NOMO-1 treated with DMSO at 0.1 percent for 48 hours (cell line): ENCODE measurements around the gene WNT3.
"Not testable (repeated sequence)": the region's sequence is repeated elsewhere in the genome, so short reads cannot be mapped to it uniquely, and the experiment has no call there.

ENCODE experiments used
- DNase-seq: peaks from one replicate; lab custom pipeline; 2025; ENCODE audit not compliant: unreplicated experiment; lab: John Stamatoyannopoulos, UW

Gene WNT3, protein sequence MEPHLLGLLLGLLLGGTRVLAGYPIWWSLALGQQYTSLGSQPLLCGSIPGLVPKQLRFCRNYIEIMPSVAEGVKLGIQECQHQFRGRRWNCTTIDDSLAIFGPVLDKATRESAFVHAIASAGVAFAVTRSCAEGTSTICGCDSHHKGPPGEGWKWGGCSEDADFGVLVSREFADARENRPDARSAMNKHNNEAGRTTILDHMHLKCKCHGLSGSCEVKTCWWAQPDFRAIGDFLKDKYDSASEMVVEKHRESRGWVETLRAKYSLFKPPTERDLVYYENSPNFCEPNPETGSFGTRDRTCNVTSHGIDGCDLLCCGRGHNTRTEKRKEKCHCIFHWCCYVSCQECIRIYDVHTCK

DNA sequence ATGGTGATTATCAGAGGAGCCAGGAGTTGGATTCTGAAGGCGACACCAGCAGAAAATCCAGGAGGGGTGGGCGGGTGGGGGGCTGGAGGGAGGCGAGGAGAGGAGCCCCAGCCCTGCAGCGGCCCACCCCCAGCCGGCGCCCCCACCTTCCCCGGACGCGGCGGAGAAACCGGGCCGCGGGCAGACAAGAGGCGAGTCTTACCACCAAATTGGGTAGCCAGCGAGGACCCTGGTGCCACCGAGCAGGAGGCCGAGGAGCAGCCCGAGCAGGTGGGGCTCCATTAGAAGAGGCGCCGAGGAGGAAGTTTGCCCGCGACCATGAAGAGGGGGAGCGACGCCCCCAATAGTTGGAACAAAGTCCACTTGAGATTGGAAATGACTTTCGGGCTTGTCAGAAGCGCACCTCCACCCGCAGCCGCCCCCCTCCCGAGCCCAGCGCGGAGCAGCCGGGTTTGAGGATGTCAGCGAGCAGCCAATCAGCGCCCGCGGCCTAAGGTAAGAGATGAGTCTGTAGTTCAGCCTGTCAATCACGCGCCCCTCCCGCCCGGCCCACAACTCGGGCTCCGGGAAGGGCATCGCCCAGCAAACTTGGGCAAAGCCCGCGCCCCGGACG lies at the start of gene WNT3:
Gene WNT3 (minus strand): TSS at position 377 of the 613 bp plus-strand sequence. CDS start 95 bp downstream, at position 282.
- no peak for DNase-seq

GRCh38 chr17:46866747-46867146 lies 48.3 kb upstream of the WNT3 start:
- DNase-seq: no peak

GRCh38 chr17:46866325-46866724 lies 47.8 kb upstream of the WNT3 start:
- no peak for DNase-seq

DNA sequence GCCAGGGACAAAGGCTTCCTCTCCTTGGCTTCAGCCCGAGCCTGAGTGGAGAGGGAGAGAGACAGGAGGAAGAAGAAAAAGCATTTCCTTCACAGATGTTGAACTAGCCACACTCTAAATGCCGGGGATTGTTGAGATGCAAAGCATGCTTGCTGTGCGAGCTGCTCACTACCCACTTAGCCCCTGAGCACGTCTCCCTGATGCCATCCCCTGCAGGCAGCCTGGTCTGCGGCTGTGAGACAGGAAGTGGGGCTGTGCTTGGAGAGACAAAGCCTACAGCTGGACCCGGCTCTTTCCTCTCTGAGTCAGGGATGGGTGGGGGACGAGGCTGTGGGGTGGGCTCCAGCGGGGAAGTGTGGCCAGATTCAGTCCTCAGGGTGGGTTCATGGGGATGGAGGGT lies 46.6 kb upstream of the WNT3 start:
- no peak for DNase-seq

GRCh38 chr17:46863383-46864121 lies 45.1 kb upstream of the WNT3 start:
- no peak for DNase-seq

- no peak for DNase-seq
Observed at GRCh38 chr17:46862949-46863348, 44.5 kb upstream of the WNT3 start.

DNA sequence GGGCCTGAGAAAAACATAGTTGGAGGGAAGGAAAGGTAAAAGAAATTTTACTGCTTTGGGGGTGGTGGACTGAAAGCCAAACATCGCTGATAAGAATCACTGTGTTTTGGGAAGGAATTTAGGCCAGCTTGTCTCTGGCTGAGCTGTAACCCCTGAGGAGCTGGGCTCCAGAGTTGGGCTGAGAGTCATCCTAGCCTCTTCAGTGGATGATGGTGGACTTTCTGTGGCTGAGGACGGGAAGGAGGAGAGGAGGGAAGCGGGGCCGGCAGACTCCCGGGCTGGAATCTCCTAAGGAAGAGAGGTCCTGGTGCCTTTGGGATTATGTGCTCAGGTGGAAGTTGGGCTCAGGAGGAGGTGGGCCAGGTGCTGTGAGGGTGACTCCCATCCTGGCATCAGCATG lies 41.5 kb upstream of the WNT3 start:
- DNase-seq: no peak

- DNase-seq: no peak
Observed at GRCh38 chr17:46857600-46857999, 39.1 kb upstream of the WNT3 start.

- no peak for DNase-seq
Observed at GRCh38 chr17:46854948-46855347, 36.5 kb upstream of the WNT3 start.

DNA sequence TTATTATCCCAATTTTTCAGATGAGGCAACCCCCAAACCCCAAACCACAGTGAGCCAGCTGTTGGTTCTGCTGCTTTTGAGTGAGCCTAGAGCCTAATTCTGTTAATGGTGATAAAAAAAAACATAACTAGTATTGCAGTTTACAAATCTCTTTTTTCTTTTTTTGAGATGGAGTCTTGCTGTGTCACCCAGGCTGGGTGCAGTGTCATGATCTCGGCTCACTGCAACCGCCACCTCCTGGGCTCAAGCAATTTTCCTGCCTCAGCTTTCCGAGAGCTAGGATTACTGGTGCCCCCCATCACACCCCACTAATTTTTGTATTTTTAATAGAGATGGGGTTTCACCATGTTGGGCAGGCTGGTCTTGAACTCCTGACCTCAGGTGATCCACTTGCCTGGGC lies 36.0 kb upstream of the WNT3 start:
- no peak for DNase-seq

- no peak for DNase-seq
Observed at GRCh38 chr17:46853896-46854444, 35.5 kb upstream of the WNT3 start.

GRCh38 chr17:46851029-46851741 lies 32.7 kb upstream of the WNT3 start, which contains the start of gene WNT9B:
Gene WNT9B (plus strand): TSS chr17:46851583. CDS start chr17:46851639, 56 bp downstream.
- DNase-seq: no peak

DNA sequence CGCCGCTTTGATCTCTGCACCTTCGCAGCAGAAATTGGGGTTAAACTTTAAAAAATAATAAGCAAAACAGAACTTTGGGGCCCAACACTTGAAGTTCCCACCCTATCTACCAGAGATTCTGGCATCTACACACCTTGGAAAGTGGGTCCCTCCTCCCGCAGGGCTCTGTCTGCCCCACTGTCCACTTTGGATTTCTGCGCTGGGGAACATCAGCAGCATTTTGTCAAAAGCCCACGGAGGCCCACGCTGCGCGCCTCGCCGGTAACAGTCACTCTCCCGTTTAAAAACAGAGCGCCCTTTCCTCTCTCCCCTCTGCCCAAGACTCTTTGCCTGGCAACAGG lies 32.2 kb upstream of the WNT3 start:
- no peak for DNase-seq

DNA sequence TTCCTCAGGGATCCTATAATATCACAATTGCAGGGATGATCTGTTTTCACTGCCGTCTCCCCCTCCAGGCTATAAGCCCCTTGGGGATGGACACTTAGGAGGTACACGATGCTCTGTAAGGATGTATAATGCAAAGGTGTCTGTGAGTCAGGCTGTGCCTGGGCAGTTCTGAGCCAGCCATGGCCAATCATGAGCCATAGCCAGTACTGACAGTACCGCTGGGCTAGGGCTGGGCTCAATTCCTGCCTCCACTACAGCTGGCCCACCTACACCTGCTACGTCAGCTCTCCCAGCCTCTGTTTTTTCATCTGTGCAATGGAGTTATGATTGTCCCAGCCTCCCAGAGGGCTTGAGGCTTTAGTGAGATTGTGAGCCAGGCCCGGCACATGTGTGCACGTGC lies 30.0 kb upstream of the WNT3 start:
- DNase-seq: no peak

DNA sequence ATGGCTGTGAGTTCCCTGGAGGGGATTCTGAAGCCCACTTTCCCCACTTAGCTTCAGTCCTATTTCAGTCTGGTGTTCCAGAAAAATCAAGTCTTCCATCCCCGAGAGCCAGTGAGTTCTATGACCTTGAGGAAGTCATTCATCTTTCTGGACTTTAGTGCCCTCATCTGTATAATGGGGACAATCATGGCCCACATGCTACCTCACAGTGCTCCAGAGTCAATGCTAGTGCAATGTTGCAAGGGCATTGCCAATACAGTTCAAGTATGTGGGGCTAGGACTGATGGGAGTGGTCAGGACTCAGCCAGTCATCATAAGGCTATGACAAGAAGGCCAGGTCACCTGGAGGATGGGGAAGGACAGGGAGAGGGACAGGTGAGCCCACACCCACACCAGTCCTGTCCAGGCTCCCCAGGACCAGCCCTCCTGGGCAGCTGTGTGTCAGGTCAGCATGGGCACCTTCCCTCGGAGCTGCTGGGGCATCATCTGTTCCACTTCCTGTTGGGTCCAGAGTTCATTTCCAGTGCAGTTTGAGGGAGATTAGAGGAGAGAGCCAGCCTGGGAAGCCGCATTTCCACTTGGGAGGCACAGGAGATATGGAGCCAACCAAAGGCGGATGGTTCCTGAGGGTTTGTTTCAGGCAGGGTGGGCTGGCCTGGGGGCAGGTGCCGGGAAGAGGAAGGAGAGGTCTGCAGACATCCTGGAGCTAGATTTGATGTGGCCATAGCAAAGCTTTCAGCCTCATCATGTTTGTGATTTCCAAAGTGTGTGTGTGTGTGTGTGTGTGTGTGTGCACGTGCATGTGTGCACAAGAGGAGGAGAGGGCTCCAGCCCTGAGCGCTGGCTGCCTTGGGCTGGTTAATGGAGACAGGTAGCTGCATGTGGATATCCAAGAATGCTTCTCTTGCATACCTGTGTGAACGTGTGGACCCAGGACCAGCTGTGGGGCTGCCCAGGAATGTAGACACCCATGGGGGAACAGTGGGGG lies 29.0 kb upstream of the WNT3 start:
- no peak for DNase-seq

DNA sequence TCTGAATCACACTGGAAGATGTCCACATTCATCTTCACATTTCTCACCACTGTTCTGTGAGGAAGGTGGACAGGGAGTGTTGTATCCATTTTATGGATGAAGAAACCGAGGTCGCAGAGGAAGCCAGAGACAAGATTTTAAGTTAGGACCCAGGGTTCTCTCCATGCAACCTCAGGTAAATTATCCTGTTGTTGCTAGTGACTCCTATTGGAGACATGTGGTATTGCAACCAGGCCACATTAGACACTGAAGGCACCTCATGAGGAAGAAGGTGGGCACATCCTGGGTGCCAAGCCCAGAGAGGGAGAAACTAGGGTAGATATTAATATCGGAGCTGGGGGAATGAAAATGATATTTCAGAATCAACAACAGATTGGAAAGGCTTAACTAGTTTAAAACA lies 24.3 kb upstream of the WNT3 start:
- no peak for DNase-seq

DNA sequence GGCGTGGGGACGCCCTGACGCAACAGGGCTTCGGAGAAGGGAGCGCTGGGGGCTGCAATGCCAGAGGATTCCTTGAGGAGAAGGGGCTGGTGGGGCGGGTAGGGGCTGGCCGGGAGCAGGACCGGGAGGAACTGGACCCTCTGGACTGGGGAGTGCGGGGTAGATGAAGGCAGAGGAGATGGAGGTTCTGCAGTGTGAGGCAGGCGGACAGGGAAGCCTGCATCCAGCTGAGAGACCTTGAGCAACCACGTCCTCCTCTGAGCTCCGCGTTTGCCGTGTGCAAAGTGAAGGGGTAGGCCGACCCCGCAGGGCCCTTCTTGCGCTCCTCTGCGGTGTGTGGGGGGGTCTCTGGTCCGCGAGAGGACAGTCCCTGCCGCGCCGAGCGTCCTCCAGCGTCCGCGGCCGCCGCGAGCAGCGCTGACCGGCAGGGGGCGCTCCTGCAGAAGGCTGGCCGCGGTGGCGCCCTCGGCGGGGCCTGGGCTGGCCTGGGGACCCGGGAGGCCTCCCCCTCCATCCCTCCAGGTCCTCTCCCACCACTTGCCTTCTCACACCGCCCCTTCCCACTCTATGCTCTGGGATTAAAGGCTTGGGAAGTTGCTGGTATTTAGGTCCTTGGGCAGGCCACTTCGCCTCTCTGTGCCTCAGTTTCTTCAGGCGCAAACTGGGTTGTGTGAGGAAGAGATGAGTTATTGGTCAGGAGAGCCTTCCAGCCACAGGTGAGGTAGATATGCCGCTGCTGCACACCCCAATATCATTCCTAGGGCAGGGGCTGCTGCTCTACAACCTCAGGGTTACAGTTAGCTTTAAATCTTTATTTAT lies 23.3 kb upstream of the WNT3 start:
- no peak for DNase-seq

GRCh38 chr17:46840596-46840995 lies 22.1 kb upstream of the WNT3 start:
- DNase-seq: not testable (repeated sequence)

- DNase-seq: no peak
Observed at GRCh38 chr17:46839211-46839610, 20.7 kb upstream of the WNT3 start.
